Progenitor cell of endocrine pancreas (in vitro differentiated cells): Measurements from ENCODE around the gene TRIM15. TPM values are rescaled to one million over a fixed set of nuclear protein-coding genes. Genes with fewer than 3 reads are reported as not detected.
A peak's percentile ranks its signal among the peaks of the same experiment; 100 is the strongest.
"Not testable (repeated sequence)": the region's sequence is repeated elsewhere in the genome, so short reads cannot be mapped to it uniquely, and the experiment has no call there.

Source experiments
- DNase-seq: peaks from one replicate; pipeline ENCODE4 v3.0.0; 2021; ENCODE audit warnings: low spot score; ENCODE audit not compliant: unreplicated experiment
- H3K27ac Mint-ChIP-seq: 2 replicates; pipeline ENCODE4 v1.8.0; 2021; ENCODE audit warnings: mild to moderate bottlenecking, moderate library complexity, mixed read lengths
- H3K27me3 Mint-ChIP-seq: 2 replicates; pipeline ENCODE4 v1.8.0; 2021; ENCODE audit warnings: mixed read lengths
- H3K36me3 Mint-ChIP-seq: 2 replicates; pipeline ENCODE4 v1.8.0; 2022; ENCODE audit warnings: mixed read lengths; ENCODE audit not compliant: insufficient read depth
- H3K4me1 Mint-ChIP-seq: 2 replicates; pipeline ENCODE4 v1.8.0; 2021; ENCODE audit warnings: low read depth, mixed read lengths
- H3K4me3 Mint-ChIP-seq: 2 replicates; pipeline ENCODE4 v1.8.0; 2021; ENCODE audit warnings: low read depth, mild to moderate bottlenecking, moderate library complexity, mixed read lengths
- H3K9me3 Mint-ChIP-seq: 2 replicates; pipeline ENCODE4 v1.8.0; 2021; ENCODE audit warnings: low read depth, mixed read lengths
- CTCF ChIP-seq: fragments of 200-600 bp; sonication (generic); IDR thresholded peaks from one replicate; pipeline ENCODE4 v1.5.0; 2021; ENCODE audit warnings: antibody characterized with exemption, mild to moderate bottlenecking; ENCODE audit not compliant: unreplicated experiment
- long read RNA-seq: library from polyadenylated mRNA; unstranded; transcript quantifications from one replicate; pipeline ENCODE4 v2.0.0, GENCODE V29; 2020
- total RNA-seq: library from RNA; stranded (reverse); gene quantifications from 2 replicates; pipeline ENCODE4 v1.2.1, GENCODE V29; 2021

Gene TRIM15
- not detected in 2 replicates for total RNA-seq
- long read RNA-seq: 0 reads

GRCh38 chr6:30163090-30163917 lies at the start of gene TRIM15:
TSS of gene TRIM15 (plus strand) at chr6:30163546. CDS start at chr6:30163685, 139 bp downstream.
- no peak within 1 kb of the TSS for H3K4me3 Mint-ChIP-seq
- no peaks in the 10 kb centered on the region for H3K4me1 Mint-ChIP-seq
- H3K27me3 Mint-ChIP-seq: peaks cover 52% of the 10 kb centered on the region
- no peaks in the 10 kb centered on the region for H3K9me3 Mint-ChIP-seq
- DNase-seq: no peak
- H3K36me3 Mint-ChIP-seq: no peaks in the 10 kb centered on the region
- no peak for TF ChIP-seq CTCF
- H3K27ac Mint-ChIP-seq: no peak within 1 kb of the TSS

GRCh38 chr6:30113841-30114240 lies 49.5 kb upstream of the TRIM15 start:
- Mint-ChIP-seq H3K27me3 (peaks cover 61% of the 10 kb centered on the region), H3K4me1 (no peaks in the 10 kb centered on the region), H3K9me3 (no peaks in the 10 kb centered on the region), H3K36me3 (no peaks in the 10 kb centered on the region), H3K4me3 (no peak overlapping the region), H3K27ac (no peak overlapping the region)
- DNase-seq: no peak
- TF ChIP-seq CTCF: no peak

DNA sequence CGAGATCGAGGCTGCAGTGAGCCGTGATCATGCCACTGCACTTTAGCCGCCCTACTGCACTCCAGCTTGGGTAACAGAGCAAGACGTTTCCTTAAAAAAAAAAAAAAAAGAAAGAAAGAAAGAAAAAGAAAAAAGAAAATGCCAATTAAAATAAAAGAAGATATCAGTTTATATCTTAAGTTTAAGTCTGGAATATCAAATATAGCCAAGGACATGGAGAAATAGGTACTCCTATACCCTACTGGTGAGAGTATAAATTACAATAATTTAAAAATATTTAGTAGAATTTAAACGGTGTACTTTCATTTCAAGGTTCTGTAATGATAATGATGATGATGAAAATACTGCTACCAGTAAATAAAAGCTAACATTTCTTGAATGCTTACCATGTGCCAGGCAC lies 46.6 kb upstream of the TRIM15 start:
- TF ChIP-seq CTCF: peak; percentile 23
- H3K27ac Mint-ChIP-seq: no peak overlapping the region
- no peaks in the 10 kb centered on the region for H3K4me1 Mint-ChIP-seq
- H3K4me3 Mint-ChIP-seq: no peak overlapping the region
- peaks cover 58% of the 10 kb centered on the region for H3K27me3 Mint-ChIP-seq
- no peaks in the 10 kb centered on the region for H3K36me3 Mint-ChIP-seq
- H3K9me3 Mint-ChIP-seq: no peaks in the 10 kb centered on the region
- no peak for DNase-seq

DNA sequence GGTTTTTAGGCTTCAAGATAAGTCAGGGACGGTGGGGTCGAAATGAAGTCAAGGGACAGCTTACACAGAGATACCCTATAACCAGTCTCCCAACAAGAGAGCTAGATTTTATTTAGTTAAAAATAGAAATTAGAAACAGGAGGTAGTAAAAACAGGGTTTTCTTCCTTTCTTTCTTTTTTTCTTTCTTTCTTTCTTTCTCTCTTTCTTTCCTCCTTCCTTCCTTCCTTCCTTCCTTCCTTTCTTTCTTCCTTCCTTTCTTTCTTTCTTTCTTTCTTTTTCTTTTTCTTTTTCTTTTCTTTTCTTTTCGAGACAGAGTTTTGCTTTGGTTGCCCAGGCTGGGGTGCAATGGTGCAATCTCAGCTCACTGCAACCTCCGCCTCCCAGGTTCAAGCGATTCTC lies 44.7 kb upstream of the TRIM15 start:
- H3K9me3 Mint-ChIP-seq, DNase-seq, H3K4me1 Mint-ChIP-seq, H3K4me3 Mint-ChIP-seq, H3K27ac Mint-ChIP-seq, H3K36me3 Mint-ChIP-seq: not testable (repeated sequence)
- H3K27me3 Mint-ChIP-seq: peaks cover 45% of the 10 kb centered on the region

DNA sequence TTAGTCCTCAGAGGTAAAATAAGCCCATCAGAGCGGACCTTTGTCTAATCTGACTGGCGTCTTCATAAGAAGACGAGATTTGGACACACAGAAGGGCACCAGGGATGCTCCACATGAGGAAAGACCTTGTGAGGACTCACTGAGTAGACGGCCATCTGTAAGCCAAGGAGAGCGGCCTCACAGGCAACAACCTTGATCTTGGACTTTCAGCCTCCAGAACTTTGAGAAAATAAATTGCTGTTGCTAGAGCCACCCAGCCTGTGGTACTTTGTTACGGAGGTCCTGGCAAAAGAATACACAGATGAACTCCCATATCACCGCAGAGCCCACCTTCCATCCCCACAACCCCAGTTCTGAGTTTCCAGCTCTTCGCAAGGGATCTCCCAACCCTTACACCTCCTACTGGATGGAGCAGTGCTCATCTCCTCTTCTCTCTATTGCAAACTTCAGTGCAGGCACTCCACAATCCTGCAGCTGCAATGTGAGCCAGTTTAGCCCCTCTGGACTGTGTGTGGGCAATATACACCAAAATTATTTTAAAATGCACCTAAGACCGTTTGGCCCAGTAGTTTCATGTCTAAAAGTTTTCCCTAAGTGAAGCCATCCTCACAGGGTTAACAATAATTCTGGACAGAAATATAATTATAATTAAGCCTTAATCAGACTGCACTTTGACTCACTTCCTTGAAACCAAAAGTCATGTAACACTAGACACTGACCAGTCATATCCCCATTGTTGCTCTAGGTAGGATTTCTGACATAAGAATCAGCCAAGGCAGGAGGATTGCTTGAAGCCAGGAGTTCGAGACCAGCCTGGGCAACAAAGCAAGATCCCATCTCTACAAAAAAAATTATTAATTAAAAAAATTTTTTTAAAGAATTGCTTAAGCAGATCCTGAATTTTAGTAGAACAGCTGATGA lies 41.6 kb upstream of the TRIM15 start:
- Mint-ChIP-seq H3K4me3 (no peak overlapping the region), H3K27ac (no peak overlapping the region), H3K4me1 (peaks cover 1% of the 10 kb centered on the region), H3K9me3 (no peaks in the 10 kb centered on the region), H3K36me3 (no peaks in the 10 kb centered on the region), H3K27me3 (peaks cover 52% of the 10 kb centered on the region)
- TF ChIP-seq CTCF: no peak
- no peak for DNase-seq
